SK-N-SH (cell line): ENCODE results near the gene SOCS4. TPM values are rescaled to one million over a fixed set of nuclear protein-coding genes. Genes with fewer than 3 reads are reported as not detected.
A peak's percentile ranks its signal among the peaks of the same experiment; 100 is the strongest.

Source experiments
- CTCF ChIA-PET: fragments of 300-600, 350-600 bp; formaldehyde crosslinking; extraction: SDS; loops from one replicate; lab custom pipeline; 2021; lab: Yijun Ruan, JAX
- POLR2A ChIA-PET: fragments of 350-600 bp; sonication (Branson Sonifier 250); formaldehyde crosslinking; extraction: SDS; loops from one replicate; lab custom pipeline; 2020; ENCODE audit warnings: antibody characterized with exemption, inconsistent platforms; lab: Yijun Ruan, JAX
- DNase-seq: peaks from one replicate; pipeline ENCODE4 v3.0.0; 2012
- H2AFZ ChIP-seq: fragments of 200-600 bp; sonication (generic); 2 replicates; pipeline ENCODE4 v1.8.1; 2016; ENCODE audit warnings: antibody characterized with exemption, mild to moderate bottlenecking, low read depth
- H3F3A ChIP-seq: fragments of 200-600 bp; sonication (generic); replicated peaks from 2 replicates; pipeline ENCODE3; 2016; ENCODE audit warnings: antibody characterized with exemption, mild to moderate bottlenecking; ENCODE audit not compliant: insufficient read depth
- H3K27ac ChIP-seq, 2 experiments: fragments of 200-500 bp in 1 of 2; fragments of 200-600 bp in 1 of 2; sonication (Bioruptor generic) in 1 of 2; sonication (generic), shearing (Covaris generic) in 1 of 2; 2 replicates each; pipeline versions ENCODE4 v1.5.1 to v1.6.1; 2014 to 2016; ENCODE audit warnings: low read depth in 2 of 2, inconsistent platforms in 1 of 2, low read length in 1 of 2, mild to moderate bottlenecking in 1 of 2, mixed read lengths in 1 of 2
- H3K27me3 ChIP-seq: fragments of 200-600 bp; sonication (generic), shearing (Covaris generic); 2 replicates; pipeline ENCODE4 v1.6.1; 2016; ENCODE audit warnings: mixed run types; ENCODE audit not compliant: insufficient read depth
- H3K36me3 ChIP-seq, 2 experiments: fragments of 200-500 bp in 1 of 2; fragments of 200-600 bp in 1 of 2; sonication (Bioruptor generic) in 1 of 2; sonication (generic) in 1 of 2; replicated peaks in 1 of 2; 2 replicates each; pipeline versions ENCODE3 to v1.5.1; 2014 to 2016; ENCODE audit warnings: low read length in 1 of 2, mild to moderate bottlenecking in 1 of 2; ENCODE audit not compliant: insufficient read depth in 2 of 2, control insufficient read depth in 1 of 2
- H3K4me1 ChIP-seq, 2 experiments: fragments of 200-500 bp in 1 of 2; fragments of 200-600 bp in 1 of 2; sonication (Bioruptor generic) in 1 of 2; sonication (generic), shearing (Covaris generic) in 1 of 2; 2 replicates each; pipeline versions ENCODE4 v1.5.1 to v1.6.1; 2014 to 2016; ENCODE audit warnings: low read depth in 1 of 2, low read length in 1 of 2, mixed run types in 1 of 2; ENCODE audit not compliant: insufficient read depth in 2 of 2, control insufficient read depth in 1 of 2
- H3K4me2 ChIP-seq: fragments of 200-600 bp; sonication (generic), shearing (Covaris generic); 2 replicates; pipeline ENCODE4 v1.6.1; 2017; ENCODE audit warnings: mixed run types
- H3K4me3 ChIP-seq, 2 experiments: fragments of 200-500 bp in 1 of 2; fragments of 200-600 bp in 1 of 2; sonication (Bioruptor generic) in 1 of 2; sonication (generic), shearing (Covaris generic) in 1 of 2; 2 replicates each; pipeline versions ENCODE4 v1.5.1 to v1.8.1; 2014 to 2016; ENCODE audit warnings: low read depth in 2 of 2, inconsistent platforms in 1 of 2, low read length in 1 of 2, mild to moderate bottlenecking in 1 of 2, mixed read lengths in 1 of 2, moderate library complexity in 1 of 2
- H3K79me2 ChIP-seq: fragments of 200-600 bp; sonication (generic); 2 replicates; pipeline ENCODE4 v1.8.1; 2017; ENCODE audit warnings: mild to moderate bottlenecking; ENCODE audit not compliant: insufficient read depth
- H3K9ac ChIP-seq: fragments of 200-600 bp; sonication (generic); 2 replicates; pipeline ENCODE4 v1.6.1; 2017; ENCODE audit warnings: mixed run types
- H3K9me2 ChIP-seq: fragments of 200-600 bp; sonication (generic); 2 replicates; pipeline ENCODE4 v1.6.1; 2017; ENCODE audit warnings: mixed run types
- H3K9me3 ChIP-seq: fragments of 200-600 bp; sonication (generic); 2 replicates; pipeline ENCODE4 v1.6.1; 2017; ENCODE audit warnings: mixed run types, mild to moderate bottlenecking, moderate library complexity
- H4K20me1 ChIP-seq: fragments of 200-600 bp; sonication (generic); 2 replicates; pipeline ENCODE4 v1.6.1; 2017; ENCODE audit warnings: mild to moderate bottlenecking, mixed run types; ENCODE audit not compliant: insufficient read depth
- CHD2 ChIP-seq: fragments of 150-350 bp; IDR thresholded peaks from 2 replicates; pipeline ENCODE4 v1.6.1; 2018; ENCODE audit warnings: low read length; ENCODE audit not compliant: partially characterized antibody
- ELF1 ChIP-seq: IDR thresholded peaks from 2 replicates; pipeline ENCODE4 v1.4.0; 2012
- EP300 ChIP-seq, 2 experiments: IDR thresholded peaks; 2 replicates each; pipeline versions ENCODE4 v1.4.0 to v1.6.1; 2012; ENCODE audit warnings: borderline replicate concordance in 1 of 2, low read depth in 1 of 2, low read length in 1 of 2
- EZH2phosphoT487 ChIP-seq: fragments of 200-600 bp; sonication (generic); IDR thresholded peaks from 2 replicates; pipeline ENCODE4 v1.6.1; 2017; ENCODE audit warnings: low read depth, mixed run types, mild to moderate bottlenecking, antibody characterized with exemption, moderate library complexity, borderline replicate concordance
- GABPA ChIP-seq: IDR thresholded peaks from 2 replicates; pipeline ENCODE4 v1.4.0; 2012; ENCODE audit warnings: low read depth, mild to moderate bottlenecking
- GATA2 ChIP-seq: sonication (generic); formaldehyde crosslinking; IDR thresholded peaks from 2 replicates; pipeline ENCODE4 v1.5.0; 2020; ENCODE audit warnings: mild to moderate bottlenecking, missing genetic modification reagents
- JUND ChIP-seq: IDR thresholded peaks from 2 replicates; pipeline ENCODE4 v1.4.0; 2012
- MEF2A ChIP-seq: IDR thresholded peaks from 2 replicates; pipeline ENCODE4 v1.4.0; 2012; ENCODE audit warnings: low read depth, borderline replicate concordance
- NRF1 ChIP-seq: IDR thresholded peaks from 2 replicates; pipeline ENCODE4 v1.6.1; 2012; ENCODE audit warnings: low read depth, mild to moderate bottlenecking, low read length
- RAD21 ChIP-seq: IDR thresholded peaks from 2 replicates; pipeline ENCODE4 v1.6.1; 2012; ENCODE audit warnings: mild to moderate bottlenecking, low read length
- RCOR1 ChIP-seq: fragments of 150-350 bp; IDR thresholded peaks from 2 replicates; pipeline ENCODE4 v1.6.1; 2017; ENCODE audit warnings: antibody characterized with exemption, low read length
- REST ChIP-seq: IDR thresholded peaks from 2 replicates; pipeline ENCODE4 v1.6.1; 2012; ENCODE audit warnings: mild to moderate bottlenecking, low read depth, low read length, moderate library complexity
- TAF1 ChIP-seq: IDR thresholded peaks from 2 replicates; pipeline ENCODE4 v1.6.1; 2012; ENCODE audit warnings: low read depth, mild to moderate bottlenecking, low read length, moderate library complexity, borderline replicate concordance
- YY1 ChIP-seq: IDR thresholded peaks from 2 replicates; pipeline ENCODE4 v1.4.0; 2012; ENCODE audit warnings: low read depth, mild to moderate bottlenecking
- ZBTB33 ChIP-seq: IDR thresholded peaks from 2 replicates; pipeline ENCODE4 v1.4.0; 2012; ENCODE audit warnings: low read depth, borderline replicate concordance
- WGBS: methylation state at CpG from one replicate; pipeline ENCODE4 v1.1.6; 2017; ENCODE audit warnings: low lambda C conversion rate; 5-methylcytosine and 5-hydroxymethylcytosine counted together
- polyA plus RNA-seq, 3 experiments: library from polyadenylated mRNA; depleted of rRNA; stranded (reverse); fragments of >200 nt; gene quantifications; 2 replicates each; pipeline ENCODE4 v1.2.3, GENCODE V29; 2012

Gene SOCS4
- polyA plus RNA-seq, 1 of the 3 experiments (the other 2 are of a cell fraction) = 2.2 TPM

- Histone ChIP-seq H3K9me2 (no peaks in the 10 kb centered on the region), H3K4me3 (peak overlapping the region; percentile 93 to 98), H3K9ac (peak overlapping the region; percentile 100), H3K9me3 (no peaks in the 10 kb centered on the region), H3K27ac (peak overlapping the region; percentile 98 to 100; a peak in 3 of 4 replicates), H3K36me3 (peaks cover 20 to 46% of the 10 kb centered on the region in 2 experiments), H3K4me2 (peak overlapping the region; percentile 89), H4K20me1 (peaks cover 46% of the 10 kb centered on the region), H3F3A (peaks cover 24% of the 10 kb centered on the region), H3K79me2 (peaks cover 61% of the 10 kb centered on the region), H2AFZ (no peak overlapping the region), H3K4me1 (peaks cover 7 to 19% of the 10 kb centered on the region in 2 experiments; a peak in 3 of 4 replicates), H3K27me3 (no peaks in the 10 kb centered on the region)
- POLR2A ChIA-PET = interaction anchor here (1.0 kb wide), 1 partner anchor 108 kb away, joined by 3 read pairs; no protein-coding TSS in a partner anchor
- TF ChIP-seq MEF2A (no peak), ELF1 (no peak), NRF1 (no peak), EZH2phosphoT487 (no peak)
- WGBS = 52% methylated on average over 6 of the region's 6 CpGs
- DNase-seq = no peak
- CTCF ChIA-PET = interaction anchor here (0.8 to 3.4 kb wide), 5 partner anchors 9 to 130 kb away, joined by 3 to 40 read pairs (median 3); partner anchors contain the start of genes SOCS4 and WDHD1
Observed at GRCh38 chr14:55053018-55053417, 26.0 kb downstream of the SOCS4 start.

- H2AFZ ChIP-seq = no peak overlapping the region
- DNase-seq = no peak
- CTCF ChIA-PET = interaction anchor here (0.7 to 3.4 kb wide), 4 partner anchors 8 to 102 kb away, joined by 3 to 40 read pairs (median 3); partner anchors contain the start of genes SOCS4 and WDHD1
- TF ChIP-seq EP300 (IDR thresholded peaks at IDR 0.05; ENCODE audit: borderline replicate concordance in 1 of 2, low read depth in 1 of 2, low read length in 1 of 2) = no peak
- no peak for TF ChIP-seq CHD2
- TF ChIP-seq GABPA = no peak
- no peak for TF ChIP-seq JUND
- TF ChIP-seq YY1 = no peak
- TF ChIP-seq GATA2 = no peak
- TF ChIP-seq REST = no peak
- no peak for TF ChIP-seq RCOR1
- TF ChIP-seq RAD21 = no peak
- TF ChIP-seq ZBTB33 = no peak
- no peak for TF ChIP-seq TAF1
- TF ChIP-seq EZH2phosphoT487 = no peak
- 0 out of 4 replicates have a peak overlapping the region, but pooled peaks of 1 of the 2 experiments have one; percentile 93 for H3K4me3 ChIP-seq
- peaks cover 7 to 19% of the 10 kb centered on the region in 2 experiments; a peak in 3 of 4 replicates for H3K4me1 ChIP-seq
- H3K36me3 ChIP-seq = peaks cover 22 to 51% of the 10 kb centered on the region in 2 experiments
- POLR2A ChIA-PET = interaction anchor here (1.0 kb wide), 1 partner anchor 108 kb away, joined by 3 read pairs; no protein-coding TSS in a partner anchor
- peaks cover 21% of the 10 kb centered on the region for H3F3A ChIP-seq
- peak overlapping the region; percentile 100; the same call in 1 of the 2 replicates for H3K9ac ChIP-seq
- peak overlapping the region; percentile 89 for H3K4me2 ChIP-seq
- peak overlapping the region in 1 of 2 experiments; percentile 100; a peak in 1 of 4 replicates for H3K27ac ChIP-seq
- H4K20me1 ChIP-seq = peaks cover 51% of the 10 kb centered on the region
- WGBS = 90% methylated on average over 7 of the region's 7 CpGs
- peaks cover 66% of the 10 kb centered on the region for H3K79me2 ChIP-seq
- H3K27me3 ChIP-seq = no peaks in the 10 kb centered on the region
- no peaks in the 10 kb centered on the region for H3K9me3 ChIP-seq
- no peaks in the 10 kb centered on the region for H3K9me2 ChIP-seq
Observed at GRCh38 chr14:55053500-55053899, 26.5 kb downstream of the SOCS4 start.
